ENCODE data around the gene CCDC116.
A peak's percentile ranks its signal among the peaks of the same experiment; 100 is the strongest.
"Not testable (repeated sequence)": the region's sequence is repeated elsewhere in the genome, so short reads cannot be mapped to it uniquely, and the experiment has no call there.

The CCDC116 gene

DNA sequence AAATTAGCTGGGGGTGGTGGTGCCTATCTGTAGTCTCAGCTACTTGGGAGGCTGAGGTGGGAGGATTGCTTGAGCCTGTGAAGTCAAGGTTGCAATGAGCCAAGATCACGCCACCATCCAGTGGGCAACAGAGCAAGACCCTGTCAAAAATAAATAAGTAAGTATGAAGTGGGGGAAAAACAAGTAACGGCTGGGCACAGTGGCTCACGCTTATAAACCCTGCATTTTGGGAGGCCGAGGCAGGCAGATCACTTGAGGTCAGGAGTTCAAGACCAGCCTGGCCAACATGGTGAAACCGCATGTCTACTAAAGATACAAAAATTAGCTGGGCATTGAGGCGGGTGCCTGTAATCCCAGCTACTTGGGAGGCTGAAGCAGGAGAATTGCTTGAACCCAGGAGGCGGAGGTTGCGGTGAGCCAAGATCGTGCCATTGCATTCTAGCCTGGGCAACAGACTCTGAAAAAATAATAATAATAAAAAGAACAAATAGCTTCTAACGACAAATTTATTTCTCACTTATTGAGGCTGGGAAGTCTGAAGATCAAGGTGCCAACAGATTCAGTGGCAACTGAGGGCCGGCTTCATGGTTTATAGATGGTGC lies 22.9 kb upstream of the CCDC116 start:
- not testable (repeated sequence) for DNase-seq

DNA sequence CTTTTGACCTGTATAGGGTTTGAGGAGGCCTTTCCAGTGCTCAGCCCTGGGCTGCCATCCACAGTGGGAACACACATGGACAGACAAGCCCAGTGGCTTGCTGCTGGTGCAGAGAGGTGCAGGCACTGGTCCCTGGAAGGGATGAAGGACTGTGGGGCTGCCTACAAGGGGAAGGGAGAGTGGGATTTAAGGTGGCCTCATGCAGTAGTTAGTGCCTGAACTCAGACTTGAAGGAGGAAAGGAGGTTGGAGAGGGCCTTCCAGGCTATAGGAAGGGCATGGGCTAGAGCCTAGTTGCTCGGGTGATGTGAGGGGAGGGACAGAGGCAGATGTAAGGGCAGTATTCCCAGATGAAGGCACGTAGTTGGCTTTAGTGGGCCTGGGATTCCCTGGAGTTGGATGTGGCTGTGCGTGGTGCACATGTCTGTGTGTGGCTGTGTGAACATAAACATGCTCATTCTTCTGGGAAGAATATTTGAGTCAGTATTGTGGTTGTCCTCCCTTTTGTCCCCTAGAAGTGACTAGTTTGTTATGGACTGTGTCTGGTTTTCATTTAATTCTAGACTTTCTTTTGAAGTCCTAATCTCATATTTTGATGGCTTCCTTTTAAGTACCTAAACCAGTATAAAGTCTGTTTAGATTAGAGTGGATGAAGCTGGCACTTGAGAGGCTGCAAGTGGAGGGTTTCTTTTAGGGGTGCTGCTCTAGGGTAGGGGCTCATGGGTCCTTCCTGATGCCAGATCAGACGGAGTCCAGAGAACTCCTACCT lies 21.2 kb upstream of the CCDC116 start:
- no peak for DNase-seq

DNA sequence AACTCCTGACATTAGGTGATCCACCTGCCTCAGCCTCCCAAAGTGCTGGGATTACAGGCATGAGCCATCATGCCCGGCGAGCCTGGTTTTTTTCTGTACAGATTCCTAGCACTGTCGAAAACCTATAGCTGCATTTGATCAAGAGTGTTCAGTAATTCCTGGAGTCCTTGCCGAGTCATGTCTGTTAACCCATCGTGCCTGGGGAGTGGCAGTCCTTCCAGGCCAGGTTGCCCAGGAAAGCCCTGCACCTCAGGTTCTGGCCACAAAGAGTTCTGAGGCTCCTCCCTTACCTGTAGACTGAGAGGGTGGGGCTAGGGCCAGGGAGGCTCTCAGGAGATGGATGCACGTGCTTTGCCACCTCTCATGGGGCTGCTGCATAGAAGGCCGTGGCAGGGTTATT lies 19.7 kb upstream of the CCDC116 start:
- no peak for DNase-seq

DNA sequence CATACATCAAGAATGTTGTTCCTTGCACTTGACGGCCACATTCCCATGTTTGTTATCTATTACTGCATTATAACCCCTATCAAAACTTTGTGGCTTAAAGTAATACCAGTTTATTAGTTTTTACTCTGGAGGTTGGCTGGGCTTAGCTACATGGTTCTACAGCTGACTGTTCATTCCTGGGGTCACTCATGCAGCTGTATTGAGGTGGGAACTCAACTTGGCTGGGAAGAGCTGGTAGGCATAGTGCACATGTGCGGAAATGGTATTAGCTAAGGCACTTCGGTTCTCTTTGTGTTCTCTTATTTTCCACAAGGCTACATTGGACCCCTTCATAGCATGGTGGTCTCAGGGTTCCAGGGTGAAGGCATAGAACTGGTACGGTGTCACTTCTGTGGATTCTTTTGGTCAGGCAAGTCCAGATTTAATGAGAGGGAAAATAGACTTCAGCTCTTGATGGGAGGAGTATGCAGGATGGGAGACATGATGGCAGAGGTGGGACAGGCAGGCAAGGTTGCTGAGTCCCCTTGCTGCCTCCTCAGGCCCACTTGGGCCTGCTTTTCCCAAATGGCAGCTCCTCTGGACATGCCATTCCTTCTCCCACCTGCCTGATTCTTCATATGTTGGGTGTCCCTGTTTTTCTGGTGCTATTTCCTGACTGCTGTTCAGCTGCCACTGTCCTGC lies 18.9 kb upstream of the CCDC116 start:
- DNase-seq = no peak

DNA sequence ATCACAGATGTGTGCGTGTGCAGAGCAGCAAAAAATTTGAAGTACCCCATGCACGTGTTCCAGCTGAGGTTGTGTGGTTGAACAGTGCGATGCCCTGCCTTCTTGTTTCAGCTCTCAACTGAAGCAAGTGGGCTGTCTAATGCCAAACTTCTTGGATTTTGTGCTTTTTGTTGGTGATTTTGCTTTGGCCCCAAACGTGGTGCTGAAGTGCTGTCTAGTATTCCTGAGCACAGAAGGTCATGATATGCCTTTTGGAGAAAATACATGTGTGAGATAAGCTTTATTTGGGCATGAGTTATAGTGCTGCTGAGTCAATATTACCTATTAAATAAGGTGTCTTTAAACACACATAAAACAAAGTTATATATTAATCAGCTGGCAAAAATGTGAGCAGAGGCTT lies 16.8 kb upstream of the CCDC116 start:
- DNase-seq = no peak

DNA sequence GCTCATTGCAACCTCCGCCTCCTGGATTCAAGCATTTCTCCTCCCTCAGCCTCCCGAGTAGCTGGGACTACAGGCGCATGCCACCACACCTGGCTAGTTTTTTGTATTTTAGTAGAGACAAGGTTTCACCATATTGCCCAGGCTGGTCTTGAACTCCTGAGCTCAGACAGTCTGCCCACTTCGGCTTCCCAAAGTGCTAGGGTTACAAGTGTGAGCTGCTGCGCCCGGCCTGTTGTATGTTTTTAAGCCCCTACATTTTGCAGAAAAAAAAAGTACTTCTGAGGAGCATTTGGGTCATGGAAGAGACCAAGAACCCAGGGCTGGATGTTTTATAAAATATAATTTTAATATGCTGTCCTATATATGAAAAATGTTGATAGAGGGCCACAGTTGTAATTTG lies 15.2 kb upstream of the CCDC116 start:
- not testable (repeated sequence) for DNase-seq

DNA sequence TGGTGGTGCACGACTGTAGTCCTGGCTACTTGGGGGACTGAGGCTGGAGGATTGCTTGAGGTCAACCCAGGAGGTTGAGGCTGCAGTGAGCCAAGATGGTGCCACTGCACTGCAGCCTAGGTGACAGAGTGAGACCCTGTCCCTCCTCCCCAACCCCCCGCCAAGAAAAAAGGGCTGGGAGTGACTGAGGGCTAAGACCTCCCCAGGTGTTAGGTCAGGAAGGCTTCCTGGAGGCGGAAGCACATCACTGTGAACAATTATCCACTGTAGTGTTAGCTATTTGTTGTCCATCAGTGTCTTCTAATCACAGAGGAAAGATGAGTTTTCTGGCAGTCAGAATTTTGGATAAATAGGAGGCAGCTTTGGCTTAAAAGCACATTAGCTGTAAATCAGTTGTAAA lies 11.5 kb upstream of the CCDC116 start:
- DNase-seq = no peak

DNA sequence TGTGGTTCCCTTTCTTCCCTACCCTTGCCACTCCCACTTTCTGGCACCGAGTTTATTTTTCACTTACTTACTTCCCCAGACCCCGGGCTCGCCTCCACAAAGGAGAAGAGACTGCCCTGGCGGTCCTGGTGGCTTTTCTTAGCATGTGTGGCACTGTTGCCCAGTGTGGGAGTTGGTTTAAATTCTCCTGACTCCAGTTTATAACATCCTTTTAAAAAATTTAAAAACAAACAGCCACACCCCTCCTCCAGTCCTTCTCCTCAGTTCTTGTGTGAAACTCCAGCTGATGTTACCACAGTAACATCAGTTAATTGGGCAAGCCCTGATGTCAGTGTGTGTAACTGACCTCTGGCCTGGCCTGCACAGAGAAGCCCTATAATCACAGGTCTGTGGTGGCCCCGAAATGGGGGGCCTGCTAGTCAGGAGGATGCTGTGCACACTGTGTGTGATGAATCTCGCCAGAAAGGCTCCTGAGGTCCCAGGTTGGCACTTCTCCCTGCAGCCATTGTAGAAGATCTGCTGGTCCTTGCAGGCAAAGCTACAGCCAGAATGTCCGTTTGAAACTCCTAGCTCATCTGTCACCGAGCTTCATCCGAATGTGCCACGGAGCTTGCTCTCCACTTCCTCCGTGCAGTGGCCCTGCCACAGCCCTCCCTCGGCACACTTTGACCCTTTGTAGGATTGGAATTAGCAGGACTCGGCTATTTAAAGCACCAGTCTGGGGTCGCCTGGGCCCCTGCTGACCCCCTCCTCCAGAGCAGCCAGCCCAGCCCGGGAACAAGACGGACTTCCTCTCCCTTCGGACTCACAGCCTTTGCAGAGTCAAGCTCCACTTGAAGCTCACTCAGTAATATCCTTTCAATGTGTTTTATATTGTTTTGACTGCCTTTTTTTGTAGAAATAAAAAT lies 10.3 kb upstream of the CCDC116 start:
- no peak for DNase-seq

DNA sequence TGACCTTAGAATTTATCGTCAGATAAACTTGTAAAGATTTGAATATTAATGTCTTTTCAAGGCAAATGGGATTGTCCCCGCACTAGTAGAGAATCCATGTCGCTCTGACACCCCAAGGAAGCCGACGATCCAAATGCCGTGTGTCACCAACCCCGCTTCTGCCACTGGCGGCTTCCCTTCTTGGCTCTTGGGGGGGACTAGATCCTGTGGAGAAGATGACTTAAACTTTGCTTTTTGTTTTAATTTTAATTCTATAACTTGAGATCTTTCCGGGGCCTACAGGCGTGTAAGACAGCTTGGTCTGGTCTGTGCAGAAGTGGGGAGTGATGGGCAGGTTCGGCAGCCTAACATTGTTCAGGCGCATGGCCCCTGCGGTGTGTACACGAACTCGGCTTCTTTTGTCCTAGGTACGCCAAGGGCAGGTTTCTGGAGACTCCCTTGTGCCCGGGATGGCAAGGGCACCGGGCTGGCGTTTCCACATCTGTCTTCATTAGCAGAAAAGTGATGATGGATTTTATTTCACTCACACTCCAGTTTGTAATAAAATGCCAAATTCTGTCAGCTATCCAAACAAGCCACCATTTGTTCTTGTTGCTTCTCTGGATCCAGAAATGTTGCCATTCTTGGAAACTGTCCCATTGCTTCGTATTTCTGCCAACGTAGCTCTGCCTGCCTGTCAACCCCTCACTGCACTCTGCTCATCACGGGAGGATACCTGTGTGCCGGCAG lies 9.5 kb upstream of the CCDC116 start:
- DNase-seq = no peak

DNA sequence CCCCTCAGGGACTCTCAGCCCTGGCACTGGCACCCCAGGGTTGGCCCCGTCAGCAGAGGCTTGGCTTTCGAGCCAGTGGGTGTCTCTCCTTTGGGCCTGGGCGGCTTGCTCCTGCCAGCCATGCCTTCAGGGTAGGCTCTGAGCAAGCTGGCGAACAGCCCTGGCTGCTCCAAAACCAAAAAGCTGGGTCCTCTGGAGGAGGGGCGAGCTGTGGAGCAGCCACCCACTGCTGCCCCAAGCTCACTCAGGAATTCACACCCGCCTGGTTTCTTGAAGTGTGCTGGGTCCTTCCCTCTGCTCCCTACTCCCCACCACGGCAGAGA lies 9.0 kb upstream of the CCDC116 start:
- DNase-seq = no peak

DNA sequence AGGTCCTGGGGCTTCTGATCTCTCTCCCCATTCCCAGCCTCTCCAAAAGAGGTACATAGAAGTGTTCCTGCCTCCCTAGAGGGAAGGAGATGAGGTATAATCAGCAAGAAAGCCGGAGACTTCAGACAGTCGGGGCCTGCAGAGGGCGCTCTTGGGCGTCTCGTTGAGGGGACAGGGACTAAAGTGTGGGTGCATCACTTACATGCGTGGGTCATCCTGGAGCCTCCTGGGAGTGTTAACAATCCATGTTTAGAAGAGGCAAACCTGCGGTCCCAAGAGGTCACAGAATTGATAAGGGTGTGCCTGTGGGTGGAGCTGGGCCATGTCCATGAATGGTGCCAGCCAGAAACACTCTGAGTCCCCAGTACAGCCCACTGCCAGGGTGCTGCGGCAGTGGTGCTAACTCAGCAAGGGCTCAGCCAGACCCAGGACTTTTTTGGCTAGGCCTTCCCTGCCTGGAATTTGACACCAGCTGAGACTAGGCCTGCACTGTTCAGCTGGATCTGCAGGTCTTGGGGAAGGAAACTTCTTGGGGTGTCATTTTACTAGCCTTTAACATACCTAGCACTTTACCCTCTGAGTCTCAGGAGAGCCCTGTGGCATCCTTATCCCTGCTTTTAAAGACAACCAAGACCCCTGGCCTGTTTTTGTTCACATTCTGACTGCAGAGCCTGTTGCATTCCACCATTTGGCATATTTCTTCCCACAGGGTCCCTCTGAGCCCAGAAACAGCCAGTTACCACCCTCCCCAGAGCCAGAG lies 8.3 kb upstream of the CCDC116 start:
- no peak for DNase-seq

DNA sequence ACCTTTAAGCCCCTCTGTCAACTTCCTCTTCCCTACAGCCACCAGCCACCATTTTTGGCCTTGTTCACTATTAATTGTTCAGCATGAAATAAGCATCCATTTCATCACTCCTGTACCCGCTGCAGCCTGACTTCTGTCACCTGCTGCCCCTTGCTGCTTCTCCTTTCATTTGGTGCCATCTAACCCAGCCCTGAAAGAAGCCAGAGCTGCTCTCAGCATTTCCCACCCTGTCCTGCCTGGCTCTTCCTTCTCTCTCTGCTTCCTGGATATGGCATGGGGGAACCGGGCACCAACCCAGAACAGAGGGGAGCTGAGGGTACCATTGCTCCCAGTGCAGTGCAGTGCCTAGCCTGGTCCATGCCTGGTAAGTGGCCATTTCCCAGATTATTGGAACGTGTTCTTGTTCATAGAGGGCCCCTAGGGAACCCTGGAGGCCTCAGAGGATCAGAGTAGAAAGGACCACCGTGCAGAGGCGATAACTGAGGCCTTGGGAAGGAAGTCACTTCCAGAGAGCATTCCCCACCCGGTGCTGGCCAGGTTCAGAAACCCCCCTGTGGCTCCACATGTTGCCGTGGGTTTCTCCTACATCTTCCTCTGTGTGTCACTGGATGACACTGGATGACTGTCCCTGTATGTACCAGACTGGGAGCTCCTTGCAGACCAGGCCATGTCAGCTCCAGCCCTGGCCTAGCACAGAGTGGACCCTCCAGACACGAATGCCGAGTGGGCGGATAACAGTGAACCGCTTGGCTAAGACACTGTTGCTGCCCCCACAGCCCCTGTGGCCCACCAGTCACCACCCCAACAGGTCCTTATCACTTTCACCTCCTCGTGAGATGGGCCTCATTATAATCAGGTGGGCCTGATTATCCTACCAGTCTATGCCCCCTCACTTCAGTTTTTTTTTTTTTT lies 7.4 kb upstream of the CCDC116 start:
- DNase-seq = no peak

DNA sequence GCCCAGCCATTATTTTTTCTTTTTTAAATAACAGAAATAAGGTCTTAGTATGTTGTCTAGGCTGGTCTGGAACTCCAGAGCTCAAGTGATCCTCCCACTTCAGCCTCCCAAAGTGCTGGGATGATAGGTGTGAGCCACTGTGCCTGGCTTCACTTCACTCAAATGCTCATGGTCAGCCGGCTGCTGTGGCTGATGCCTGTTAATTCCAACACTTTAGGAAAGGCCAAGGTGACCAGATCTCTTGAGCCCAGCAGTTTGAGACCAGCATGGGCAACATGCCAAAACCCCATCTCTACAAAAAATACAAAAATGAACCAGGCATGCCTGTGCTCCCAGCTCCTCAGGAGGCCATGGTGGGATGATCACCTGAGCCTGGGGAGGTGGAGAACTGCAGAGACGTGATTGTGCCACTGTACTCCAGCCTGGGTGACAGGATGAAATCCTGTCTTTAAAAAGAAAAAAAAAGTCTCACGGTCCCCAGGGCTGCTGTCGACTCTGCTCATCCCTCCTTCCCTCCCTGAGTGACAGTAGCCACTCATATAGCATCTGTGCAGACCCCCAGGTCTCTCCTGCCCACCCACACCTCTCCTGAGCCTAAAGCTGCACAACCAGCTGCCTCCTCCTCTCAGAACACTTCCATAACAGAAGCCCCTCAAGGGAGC lies 6.4 kb upstream of the CCDC116 start:
- no peak for DNase-seq

DNA sequence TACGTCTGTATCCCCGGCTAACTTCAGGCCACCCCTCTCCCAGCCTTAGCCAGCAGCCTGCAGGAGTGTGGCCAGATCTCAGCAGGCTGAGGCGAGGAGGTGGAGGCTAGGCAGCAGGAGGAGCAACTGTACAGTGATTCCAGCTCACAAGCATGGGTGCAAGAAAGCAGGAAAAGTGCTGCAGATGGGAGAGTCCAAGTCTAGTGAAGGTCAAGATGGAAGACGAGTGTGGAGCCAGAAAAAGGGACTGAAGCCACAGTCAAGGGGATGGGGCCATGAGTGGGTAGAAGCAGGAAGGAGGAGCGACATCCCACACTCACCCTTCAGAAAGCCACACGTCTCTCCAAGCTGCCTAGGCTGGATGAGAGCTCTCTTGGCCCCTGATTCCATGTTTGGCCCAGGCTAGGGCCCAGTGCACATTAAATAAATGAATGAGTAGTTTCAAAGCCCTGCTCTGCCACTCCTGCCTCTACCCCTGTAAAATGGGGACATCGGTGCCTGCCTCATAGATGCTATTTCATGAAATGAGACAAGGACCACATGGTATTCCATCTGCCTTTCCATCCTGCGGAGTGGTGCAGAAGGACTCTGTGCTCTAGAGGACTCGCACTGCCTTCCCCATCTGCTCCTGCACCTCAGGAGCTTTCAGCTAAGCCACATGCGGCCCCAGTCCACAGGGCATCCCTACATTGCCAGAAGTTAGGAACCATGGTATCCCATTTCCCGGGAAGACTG lies 5.7 kb upstream of the CCDC116 start:
- no peak for DNase-seq

DNA sequence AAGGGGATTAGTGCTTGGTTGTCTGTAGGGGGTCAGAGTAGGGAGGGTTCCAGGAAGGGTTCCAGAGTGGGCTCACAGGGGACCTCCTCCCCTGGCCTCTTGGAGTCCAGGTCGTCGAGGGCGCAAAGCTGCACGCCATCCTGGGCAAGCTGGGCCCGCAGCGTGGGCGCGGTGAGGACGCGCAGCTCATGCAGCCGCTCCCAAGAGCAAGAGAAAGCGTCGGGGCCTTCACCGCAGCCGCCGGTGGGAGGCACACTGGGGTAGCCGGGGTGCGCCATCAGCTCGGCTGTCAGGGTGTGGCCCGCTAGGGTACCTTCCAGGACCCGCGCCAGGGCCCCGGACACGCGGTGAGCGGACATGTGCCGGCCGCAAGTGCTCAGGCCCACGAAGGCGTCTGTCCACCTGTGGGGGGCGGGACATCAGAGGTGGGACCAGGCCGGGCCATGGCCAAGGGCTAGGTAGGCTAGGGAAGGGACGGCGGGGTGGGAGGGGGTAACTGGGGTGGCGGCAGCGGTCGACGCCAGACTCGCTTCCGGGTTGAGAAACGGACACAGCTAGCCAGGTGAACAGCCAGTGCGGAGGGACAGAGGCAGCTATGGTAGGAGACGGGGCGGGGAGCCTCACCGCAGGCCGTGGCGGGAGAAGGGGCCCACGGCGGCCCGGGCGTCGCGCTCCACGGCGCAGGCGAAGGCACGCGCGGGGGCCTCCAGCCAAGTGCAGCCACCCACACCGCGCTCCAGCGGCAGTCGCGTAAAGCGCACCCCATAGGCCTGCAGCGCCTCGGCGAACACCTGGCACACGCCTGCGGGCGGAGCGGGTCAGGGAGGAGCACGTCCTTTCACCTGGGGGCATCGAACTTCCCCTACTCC lies 3.9 kb upstream of the CCDC116 start:
- no peak for DNase-seq

DNA sequence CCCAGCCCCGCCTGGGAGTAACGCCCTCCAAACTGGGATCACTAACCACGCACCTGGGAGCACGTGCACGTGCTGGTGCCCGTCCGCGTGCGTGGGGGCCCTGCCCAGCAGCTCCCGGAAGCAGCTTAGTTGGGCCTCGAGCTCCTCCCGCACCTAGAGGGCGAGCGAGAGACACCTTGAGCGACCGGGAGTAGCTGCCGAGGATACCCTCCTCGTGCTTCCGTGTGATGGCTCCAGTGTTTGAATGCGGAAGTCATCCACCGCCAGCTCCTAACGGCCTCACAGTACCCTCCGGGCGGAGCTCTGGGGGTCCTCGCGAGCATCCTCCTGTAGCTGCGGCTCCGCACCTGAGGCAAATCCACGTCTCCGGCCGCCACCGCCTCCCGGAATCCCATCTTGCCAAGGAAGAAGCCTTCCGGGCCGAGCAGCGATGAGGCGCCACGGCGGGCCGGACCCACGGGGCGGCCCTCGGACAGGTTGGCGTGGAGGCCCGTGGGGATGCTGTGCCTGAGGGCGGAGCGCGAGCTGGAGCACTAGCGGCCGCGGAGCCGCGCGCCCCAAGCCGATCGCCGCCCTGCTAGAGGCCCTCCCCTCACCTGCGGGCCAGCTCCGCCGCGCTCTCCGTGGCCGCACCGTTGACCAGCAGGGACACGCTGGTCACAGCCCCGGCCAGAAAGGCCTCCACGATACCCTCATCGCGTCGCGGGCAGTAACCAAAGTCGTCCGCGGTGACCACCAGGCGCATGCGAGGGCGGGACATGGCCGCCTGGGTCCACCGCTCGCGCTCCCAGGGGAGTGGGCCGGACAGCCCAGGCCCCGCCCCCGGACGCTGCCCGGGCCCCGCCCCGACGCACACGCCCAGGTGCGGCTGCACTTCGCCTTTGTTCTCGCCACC lies 3.1 kb upstream of the CCDC116 start, which contains the start of gene YDJC:
Gene YDJC (minus strand): TSS at position 768 of the 895 bp plus-strand sequence. CDS start 8 bp downstream, at position 760.
- peak; percentile 93 for DNase-seq

DNA sequence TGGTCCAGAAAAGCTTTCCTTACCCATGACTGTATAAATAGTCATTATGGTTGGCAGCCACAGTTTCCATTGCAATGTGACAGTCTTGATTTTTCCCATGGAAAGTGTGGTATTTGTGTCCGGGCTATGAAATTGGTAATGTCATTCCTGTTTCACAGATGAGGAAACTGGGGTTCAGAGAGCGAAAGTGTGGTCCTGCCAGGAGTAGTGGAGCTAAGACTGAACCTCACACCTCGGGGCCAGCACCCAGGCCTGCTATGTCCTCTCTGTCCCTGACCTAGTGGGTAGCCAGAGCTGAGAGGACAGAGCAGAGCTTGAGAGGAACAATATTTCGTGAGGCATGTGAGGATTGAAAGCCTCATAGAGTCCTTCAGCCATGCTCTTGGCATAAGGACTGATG lies 1.5 kb upstream of the CCDC116 start:
- no peak for DNase-seq

Measured in left hindlimb (tissue), 1 donor.